Tibial artery (tissue), 4 donors: ENCODE measurements around the gene STPG3.

Experiments
- DNase-seq, 2 donors: peaks; one replicate each; pipeline ENCODE4 v3.0.0-alpha.2; 2019
- H3K27ac ChIP-seq, 2 donors: fragments of 200-600 bp; sonication (generic) in 1 of 2; 1 replicate in 1 of 2; 2 replicates in 1 of 2; pipeline ENCODE4 v1.5.1; 2018 to 2019; ENCODE audit warnings: mild to moderate bottlenecking in 1 of 2
- H3K27me3 ChIP-seq, 2 donors: fragments of 200-600 bp; sonication (generic) in 1 of 2; one replicate each; pipeline versions ENCODE4 v1.5.1 to v1.6.0; 2016 to 2019
- H3K36me3 ChIP-seq, 3 donors: fragments of 200-600 bp; sonication (generic) in 2 of 3; one replicate each; pipeline ENCODE4 v1.5.1; 2016 to 2019; ENCODE audit warnings: mild to moderate bottlenecking in 2 of 3
- H3K4me1 ChIP-seq, 4 donors: fragments of 200-600 bp; sonication (generic) in 2 of 4; 1 replicate in 3 of 4; 2 replicates in 1 of 4; pipeline ENCODE4 v1.5.1; 2016 to 2019
- H3K4me3 ChIP-seq, 2 donors: fragments of 200-600 bp; sonication (generic) in 1 of 2; 1 replicate in 1 of 2; 2 replicates in 1 of 2; pipeline ENCODE4 v1.5.1; 2018 to 2019; ENCODE audit warnings: mild to moderate bottlenecking in 2 of 2
- H3K9me3 ChIP-seq, 3 donors: fragments of 200-600 bp; sonication (generic) in 1 of 3; one replicate each; pipeline ENCODE4 v1.5.1; 2016 to 2019
- CTCF ChIP-seq, 2 experiments: fragments of 200-600 bp in 1 of 2; fragments of 450-650 bp in 1 of 2; IDR thresholded peaks; one replicate each; pipeline ENCODE4 v1.5.1; 2017 to 2019; ENCODE audit warnings: antibody characterized with exemption in 2 of 2, mild to moderate bottlenecking in 1 of 2, moderate library complexity in 1 of 2
- intact Hi-C: fragments of 100-400 bp; cut with DNase I; formaldehyde crosslinking; loops from one replicate; pipeline ENCODE4 v1.15.0; 2023; ENCODE audit warnings: low total_unique reads

The STPG3 gene

DNA sequence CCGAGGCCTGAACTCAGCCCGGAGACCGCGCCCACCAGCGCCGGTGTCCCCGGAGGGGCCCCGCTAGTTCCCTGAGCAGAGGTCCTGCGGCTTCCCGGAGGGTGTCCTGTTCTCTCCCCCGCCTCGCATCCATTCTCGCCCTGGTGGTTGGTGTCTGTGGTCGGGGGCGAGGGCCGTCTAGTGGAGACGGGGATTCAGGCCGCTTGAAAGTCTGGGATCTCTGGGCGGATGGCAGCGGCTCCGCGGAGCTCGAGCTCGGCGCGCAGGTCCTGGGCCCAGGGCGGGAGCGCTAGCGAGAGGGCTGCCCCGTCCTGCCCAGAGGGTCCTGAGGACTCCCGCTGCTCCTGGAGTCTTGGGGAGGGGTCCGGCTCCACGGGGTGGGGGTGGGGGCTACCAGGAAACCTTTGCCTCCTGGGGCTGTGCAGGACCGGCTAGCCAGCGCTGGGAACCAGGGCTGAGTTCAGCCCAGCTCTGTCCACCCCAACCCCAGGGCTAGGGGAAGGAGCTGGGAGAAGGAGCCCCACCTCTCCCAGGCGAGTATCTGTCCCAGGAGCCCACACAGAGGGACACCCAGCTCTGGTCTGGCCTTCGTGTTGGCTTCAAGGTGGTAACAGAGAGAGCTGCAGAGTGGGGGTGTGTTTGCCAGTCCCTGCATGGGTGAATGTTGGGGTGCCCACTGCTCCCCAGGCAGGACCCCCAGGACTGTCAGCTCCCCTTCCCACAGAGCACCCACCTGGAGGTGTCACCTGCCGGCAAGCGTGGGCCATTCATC, 30.4 kb downstream of the STPG3 start:
- Histone ChIP-seq H3K9me3 (no peaks in the 10 kb centered on the region), H3K27me3 (peaks cover 0 to 52% of the 10 kb centered on the region in 2 donors), H3K4me1 (peaks cover 0 to 24% (median 19%) of the 10 kb centered on the region in 4 donors), H3K36me3 (no peaks in the 10 kb centered on the region), H3K4me3 (no peak overlapping the region), H3K27ac (no peak overlapping the region)
- TF ChIP-seq CTCF (IDR thresholded peaks at IDR 0.05): no peak
- DNase-seq: no peak
- intact Hi-C loops: no loop called here

DNA sequence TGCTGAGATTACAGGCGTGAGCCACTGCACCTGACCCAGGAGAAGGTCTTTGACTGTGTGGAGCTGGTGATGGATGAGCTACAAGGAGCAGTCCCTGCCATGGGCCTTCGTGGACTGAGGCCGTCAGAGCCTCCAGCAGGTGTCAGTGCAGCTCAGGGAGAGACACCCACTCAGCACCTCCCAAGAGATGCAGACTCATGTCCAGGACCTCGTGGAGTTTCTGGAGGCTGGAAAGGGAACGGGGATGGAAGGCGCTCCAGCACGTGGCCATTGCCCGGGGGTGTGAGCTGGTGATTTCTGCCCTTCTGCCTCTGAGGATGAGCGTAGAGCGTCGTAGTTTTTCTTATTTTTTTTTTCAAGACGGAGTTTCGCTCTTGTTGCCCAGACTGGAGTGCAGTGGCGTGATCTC, 35.9 kb downstream of the STPG3 start:
- peak; percentile 16 to 17 for TF ChIP-seq CTCF (IDR thresholded peaks at IDR 0.05)
- no peak overlapping the region for H3K4me3 ChIP-seq
- peaks cover 0 to 16% of the 10 kb centered on the region in 2 donors for H3K27me3 ChIP-seq
- no peaks in the 10 kb centered on the region for H3K4me1 ChIP-seq
- intact Hi-C loops: no loop called here
- no peaks in the 10 kb centered on the region for H3K36me3 ChIP-seq
- no peaks in the 10 kb centered on the region for H3K9me3 ChIP-seq
- H3K27ac ChIP-seq: no peak overlapping the region
- no peak for DNase-seq

DNA sequence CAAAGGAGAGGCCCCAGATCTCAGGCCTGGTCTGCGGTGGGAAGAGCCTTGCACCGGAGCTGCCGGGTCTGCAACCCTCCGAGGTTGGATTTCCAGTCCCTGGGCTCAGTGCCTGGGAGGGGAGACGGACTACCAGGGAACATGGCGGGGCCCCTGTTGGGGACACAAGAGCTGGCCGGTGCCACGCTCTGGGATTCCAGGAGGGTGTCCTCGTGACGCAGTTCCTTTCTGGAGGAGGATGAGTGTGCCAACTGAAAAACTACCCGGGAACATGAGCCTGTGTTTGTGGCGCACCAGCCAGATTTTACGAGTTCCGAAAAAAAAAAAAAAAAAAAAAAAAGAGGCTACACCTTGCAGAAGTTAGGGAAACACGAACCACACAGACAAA, 42.0 kb downstream of the STPG3 start:
- H3K4me1 ChIP-seq: peaks cover 0 to 27% (median 21%) of the 10 kb centered on the region in 4 donors
- TF ChIP-seq CTCF (IDR thresholded peaks at IDR 0.05): no peak
- DNase-seq: no peak
- intact Hi-C loops: no loop called here
- no peak overlapping the region for H3K27ac ChIP-seq
- H3K9me3 ChIP-seq: peaks cover 0 to 6% (median 0%) of the 10 kb centered on the region in 3 donors
- peaks cover 0 to 60% of the 10 kb centered on the region in 2 donors for H3K27me3 ChIP-seq
- H3K4me3 ChIP-seq: no peak overlapping the region
- H3K36me3 ChIP-seq: no peaks in the 10 kb centered on the region

GRCh38 chr9:137293482-137294090, 42.5 kb downstream of the STPG3 start:
- H3K27me3 ChIP-seq: peaks cover 0 to 65% of the 10 kb centered on the region in 2 donors
- H3K9me3 ChIP-seq: peaks cover 0 to 6% (median 0%) of the 10 kb centered on the region in 3 donors
- no peak overlapping the region for H3K27ac ChIP-seq
- peaks cover 0 to 31% (median 21%) of the 10 kb centered on the region in 4 donors for H3K4me1 ChIP-seq
- DNase-seq: no peak
- intact Hi-C loops: no loop called here
- no peak overlapping the region for H3K4me3 ChIP-seq
- no peaks in the 10 kb centered on the region for H3K36me3 ChIP-seq
- TF ChIP-seq CTCF (IDR thresholded peaks at IDR 0.05): no peak

DNA sequence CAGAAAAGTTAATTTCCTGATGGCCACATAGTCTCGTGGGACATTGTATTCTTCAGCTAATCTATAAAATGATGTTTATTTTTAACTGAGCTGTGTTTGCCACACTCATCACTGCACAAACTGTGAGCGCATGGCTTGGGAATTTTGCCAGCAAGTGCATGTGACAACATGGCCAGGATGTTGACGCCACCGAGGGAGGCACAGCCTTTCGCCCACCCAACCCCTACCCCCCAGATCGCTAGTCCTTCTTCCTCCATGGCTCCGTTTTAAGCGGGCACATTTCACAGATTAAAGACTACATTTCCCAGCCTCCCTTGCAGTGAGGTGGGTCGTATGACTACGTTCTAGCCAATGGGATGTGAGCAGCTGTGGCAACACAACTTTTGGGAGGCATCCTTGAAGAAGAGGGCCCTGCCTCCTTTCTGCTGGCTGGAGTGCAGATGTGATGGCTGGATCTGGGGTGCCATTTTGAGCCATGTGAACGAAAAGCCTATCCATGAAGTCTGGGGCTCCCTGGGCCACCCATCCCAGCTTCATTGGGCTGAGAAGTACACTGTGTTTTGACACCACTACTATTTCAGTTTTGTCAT, 43.1 kb downstream of the STPG3 start:
- intact Hi-C loops: no loop called here
- no peak overlapping the region for H3K4me3 ChIP-seq
- no peak for DNase-seq
- H3K9me3 ChIP-seq: peaks cover 0 to 6% (median 0%) of the 10 kb centered on the region in 3 donors
- H3K27me3 ChIP-seq: peaks cover 5 to 71% of the 10 kb centered on the region in 2 donors
- no peaks in the 10 kb centered on the region for H3K36me3 ChIP-seq
- H3K27ac ChIP-seq: no peak overlapping the region
- no peak for TF ChIP-seq CTCF (IDR thresholded peaks at IDR 0.05)
- peaks cover 0 to 37% (median 24%) of the 10 kb centered on the region in 4 donors for H3K4me1 ChIP-seq
